Right ventricle myocardium inferior (tissue), 1 donor: ENCODE measurements around the gene GGNBP2. TPM values are rescaled to one million over a fixed set of nuclear protein-coding genes. Genes with fewer than 3 reads are reported as not detected.

ENCODE experiments used
- ATAC-seq: fragments of 200-7000 bp; cut with Tn5 transposase; one replicate; pipeline ENCODE4 v1.9.1; 2020; ENCODE audit warnings: mild to moderate bottlenecking, moderate library complexity
- DNase-seq: peaks from one replicate; pipeline ENCODE4 v3.0.0; 2021; ENCODE audit errors: missing footprints
- intact Hi-C: fragments of 100-400 bp; cut with DNase I; formaldehyde crosslinking; loops from one replicate; pipeline ENCODE4 v1.11.0; 2022
- total RNA-seq: library from RNA; stranded (reverse); fragmentation: NEBNext Ultra II Directional; extraction: Animal tissue kit (Norgen Biotek cat#: 25700); gene quantifications from one replicate; pipeline ENCODE4 v1.2.1, GENCODE V29; 2021
- donor health status: DM: no; HTN: yes; CAD: no; lungs with severe emphysema.

GGNBP2 gene
- total RNA-seq, 1 donor from 2014 or later = 44.5 TPM

GRCh38 chr17:36545465-36546417, 1.0 kb downstream of the GGNBP2 start:
- peak; percentile 94 for ATAC-seq
- intact Hi-C loops = loop anchor here (2.0 to 5.0 kb wide), 2 partner anchors 47 to 59 kb away; partner anchors contain the start of genes DHRS11 and ZNHIT3
- peak; percentile 97 for DNase-seq

- ATAC-seq (no peak), DNase-seq (no peak)
- intact Hi-C loops = loop anchor here (5.0 kb wide), 1 partner anchor 46 kb away; the partner anchor contains the start of gene DHRS11
Measured at GRCh38 chr17:36546418-36547093, 1.8 kb downstream of the GGNBP2 start.

- DNase-seq (no peak), ATAC-seq (no peak)
- intact Hi-C loops = loop anchor here (5.0 kb wide), 1 partner anchor 45 kb away; the partner anchor contains the start of gene DHRS11
Measured at GRCh38 chr17:36547776-36548175, 3.1 kb downstream of the GGNBP2 start.

- intact Hi-C loops = no loop called here
- ATAC-seq = no peak
Measured at GRCh38 chr17:36550491-36551417, 6.0 kb downstream of the GGNBP2 start.

GRCh38 chr17:36553459-36553858, 8.7 kb downstream of the GGNBP2 start:
- intact Hi-C loops = no loop called here

More at GRCh38 chr17:36550491-36551417, 6.0 kb downstream of the GGNBP2 start:
- no peak for DNase-seq

GRCh38 chr17:36566081-36566480, 21.4 kb downstream of the GGNBP2 start:
- ATAC-seq = no peak
- intact Hi-C loops = no loop called here
- DNase-seq = no peak

More at GRCh38 chr17:36553459-36553858, 8.7 kb downstream of the GGNBP2 start:
- no peak for DNase-seq
- ATAC-seq = no peak

GRCh38 chr17:36575028-36575427, 30.3 kb downstream of the GGNBP2 start:
- no peak for DNase-seq
- intact Hi-C loops = no loop called here
- no peak for ATAC-seq

- no peak for ATAC-seq
- intact Hi-C loops = no loop called here
Measured at GRCh38 chr17:36576793-36577192, 32.1 kb downstream of the GGNBP2 start.

GRCh38 chr17:36578671-36579070, 34.0 kb downstream of the GGNBP2 start:
- no peak for ATAC-seq
- no peak for DNase-seq
- intact Hi-C loops = no loop called here

More at GRCh38 chr17:36576793-36577192, 32.1 kb downstream of the GGNBP2 start:
- DNase-seq = no peak

GRCh38 chr17:36583787-36584186, 39.1 kb downstream of the GGNBP2 start:
- intact Hi-C loops = no loop called here
- ATAC-seq = no peak

GRCh38 chr17:36586138-36586537, 41.4 kb downstream of the GGNBP2 start:
- ATAC-seq = no peak
- intact Hi-C loops = no loop called here

More at GRCh38 chr17:36583787-36584186, 39.1 kb downstream of the GGNBP2 start:
- DNase-seq = no peak

GRCh38 chr17:36590082-36590481, 45.4 kb downstream of the GGNBP2 start:
- DNase-seq (no peak), ATAC-seq (no peak)
- intact Hi-C loops = loop anchor here (5.0 kb wide), 1 partner anchor 43 kb away; no protein-coding TSS in a partner anchor

More at GRCh38 chr17:36586138-36586537, 41.4 kb downstream of the GGNBP2 start:
- no peak for DNase-seq

- intact Hi-C loops = loop anchor here (5.0 kb wide), 1 partner anchor 44 kb away; no protein-coding TSS in a partner anchor
- ATAC-seq = peak; percentile 96
- DNase-seq = peak; percentile 92
Measured at GRCh38 chr17:36591434-36592315, 47.0 kb downstream of the GGNBP2 start, which contains the start of gene DHRS11. Gene DHRS11, plus strand, starts transcription at chr17:36591879. Its CDS starts 131 bp downstream, at chr17:36592010.

- DNase-seq (no peak), ATAC-seq (no peak)
- intact Hi-C loops = loop anchor here (5.0 kb wide), 1 partner anchor 45 kb away; no protein-coding TSS in a partner anchor
Measured at GRCh38 chr17:36592316-36592715, 47.6 kb downstream of the GGNBP2 start.

GRCh38 chr17:36592716-36593321, 48.1 kb downstream of the GGNBP2 start:
- intact Hi-C loops = loop anchor here (5.0 kb wide), 1 partner anchor 46 kb away; no protein-coding TSS in a partner anchor
- no peak for ATAC-seq
- no peak for DNase-seq

GRCh38 chr17:36593656-36594316, 49.1 kb downstream of the GGNBP2 start:
- DNase-seq (no peak), ATAC-seq (peak; percentile 7)
- intact Hi-C loops = loop anchor here (5.0 kb wide), 1 partner anchor 46 kb away; no protein-coding TSS in a partner anchor
